Prostate gland (tissue), 2 donors: ENCODE results near the gene EEF1AKMT2. TPM values are rescaled to one million over a fixed set of nuclear protein-coding genes. Genes with fewer than 3 reads are reported as not detected.

ENCODE experiments used
- DNase-seq: peaks from one replicate; pipeline ENCODE4 v3.0.0-alpha.2; 2019; ENCODE audit warnings: low spot score
- H3K27ac ChIP-seq, 2 donors: fragments of 200-600 bp; sonication (generic); 2 replicates each; pipeline ENCODE4 v1.5.1; 2017 to 2019
- H3K27me3 ChIP-seq: fragments of 200-600 bp; sonication (generic); replicated peaks from 2 replicates; pipeline ENCODE4 v1.5.1; 2019; ENCODE audit not compliant: insufficient read depth
- H3K36me3 ChIP-seq, 2 donors: fragments of 200-600 bp; sonication (generic); 1 replicate in 1 of 2; 2 replicates in 1 of 2; pipeline versions ENCODE4 v1.5.1 to v1.8.1; 2017 to 2019
- H3K4me1 ChIP-seq: fragments of 200-600 bp; sonication (generic); replicated peaks from 2 replicates; pipeline ENCODE4 v1.5.1; 2019
- H3K4me3 ChIP-seq, 2 donors: fragments of 200-600 bp; sonication (generic); 2 replicates each; pipeline ENCODE4 v1.5.1; 2017 to 2019
- H3K9me3 ChIP-seq: fragments of 200-600 bp; sonication (generic); 2 replicates; pipeline ENCODE4 v1.5.1; 2017
- POLR2A ChIP-seq: fragments of 450-650 bp; IDR thresholded peaks from one replicate; pipeline ENCODE4 v1.6.1; 2016; ENCODE audit warnings: antibody characterized with exemption, mild to moderate bottlenecking
- POLR2AphosphoS5 ChIP-seq: sonication (generic); formaldehyde crosslinking; IDR thresholded peaks from one replicate; pipeline ENCODE4 v1.6.1; 2017; ENCODE audit warnings: antibody characterized with exemption
- WGBS: methylation state at CpG from one replicate; pipeline ENCODE4 v1.1.5; 2018; 5-methylcytosine and 5-hydroxymethylcytosine counted together
- intact Hi-C: fragments of 100-400 bp; cut with DNase I; formaldehyde crosslinking; loops from one replicate; pipeline ENCODE4 v1.14.2; 2022
- total RNA-seq, 2 donors: library from RNA; depleted of rRNA; stranded (reverse); fragments of >200 nt; gene quantifications; one replicate each; pipeline ENCODE4 v1.1.0, GENCODE V29; 2016
- TF ChIP-seq, protein P1 (sequence below), 4 experiments: fragments of 200-600 bp in 2 of 4; fragments of 450-650 bp in 2 of 4; sonication (generic) in 2 of 4; IDR thresholded peaks; 1 replicate in 3 of 4; 2 replicates in 1 of 4; pipeline ENCODE4 v1.5.1; 2016 to 2019; ENCODE audit warnings: antibody characterized with exemption in 4 of 4, mild to moderate bottlenecking in 2 of 4, moderate library complexity in 2 of 4

Gene EEF1AKMT2
- total RNA-seq, 2 donors from 2014 or later: 15.7 to 20.5 TPM

DNA sequence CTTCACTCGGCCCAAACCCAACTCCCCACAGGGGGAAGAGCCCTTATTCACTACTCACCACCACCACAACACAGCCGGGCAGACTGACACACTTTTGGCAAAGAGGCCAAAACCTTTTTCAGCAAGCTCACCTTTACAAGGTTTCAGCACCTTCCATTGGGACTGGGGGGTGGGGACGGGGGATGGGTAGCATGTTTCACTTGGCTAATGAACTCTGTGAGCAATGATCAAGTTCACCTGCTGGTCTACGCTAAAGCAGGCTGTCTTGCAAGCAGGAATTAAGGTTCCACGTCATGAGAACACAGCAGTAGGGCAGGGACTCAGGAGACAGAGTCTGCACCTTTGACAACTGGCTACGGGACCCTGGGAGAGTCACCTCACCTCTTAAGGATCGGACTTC lies 54.5 kb downstream of the EEF1AKMT2 start:
- Histone ChIP-seq H3K4me3 (no peak overlapping the region), H3K9me3 (no peaks in the 10 kb centered on the region), H3K27me3 (no peaks in the 10 kb centered on the region), H3K27ac (peak overlapping the region; percentile 26 to 47), H3K36me3 (no peaks in the 10 kb centered on the region), H3K4me1 (peaks cover 27% of the 10 kb centered on the region)
- no peak for DNase-seq
- intact Hi-C loops: loop anchor here (5.0 kb wide), 1 partner anchor 105 kb away; no protein-coding TSS in a partner anchor
- no peak for TF ChIP-seq POLR2A
- TF ChIP-seq, protein P1, sequence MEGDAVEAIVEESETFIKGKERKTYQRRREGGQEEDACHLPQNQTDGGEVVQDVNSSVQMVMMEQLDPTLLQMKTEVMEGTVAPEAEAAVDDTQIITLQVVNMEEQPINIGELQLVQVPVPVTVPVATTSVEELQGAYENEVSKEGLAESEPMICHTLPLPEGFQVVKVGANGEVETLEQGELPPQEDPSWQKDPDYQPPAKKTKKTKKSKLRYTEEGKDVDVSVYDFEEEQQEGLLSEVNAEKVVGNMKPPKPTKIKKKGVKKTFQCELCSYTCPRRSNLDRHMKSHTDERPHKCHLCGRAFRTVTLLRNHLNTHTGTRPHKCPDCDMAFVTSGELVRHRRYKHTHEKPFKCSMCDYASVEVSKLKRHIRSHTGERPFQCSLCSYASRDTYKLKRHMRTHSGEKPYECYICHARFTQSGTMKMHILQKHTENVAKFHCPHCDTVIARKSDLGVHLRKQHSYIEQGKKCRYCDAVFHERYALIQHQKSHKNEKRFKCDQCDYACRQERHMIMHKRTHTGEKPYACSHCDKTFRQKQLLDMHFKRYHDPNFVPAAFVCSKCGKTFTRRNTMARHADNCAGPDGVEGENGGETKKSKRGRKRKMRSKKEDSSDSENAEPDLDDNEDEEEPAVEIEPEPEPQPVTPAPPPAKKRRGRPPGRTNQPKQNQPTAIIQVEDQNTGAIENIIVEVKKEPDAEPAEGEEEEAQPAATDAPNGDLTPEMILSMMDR (IDR thresholded peaks at IDR 0.05): no peak
- no peak for TF ChIP-seq POLR2AphosphoS5
- whole genome bisulfite sequencing: 39% methylated on average over 7 of the region's 7 CpGs

DNA sequence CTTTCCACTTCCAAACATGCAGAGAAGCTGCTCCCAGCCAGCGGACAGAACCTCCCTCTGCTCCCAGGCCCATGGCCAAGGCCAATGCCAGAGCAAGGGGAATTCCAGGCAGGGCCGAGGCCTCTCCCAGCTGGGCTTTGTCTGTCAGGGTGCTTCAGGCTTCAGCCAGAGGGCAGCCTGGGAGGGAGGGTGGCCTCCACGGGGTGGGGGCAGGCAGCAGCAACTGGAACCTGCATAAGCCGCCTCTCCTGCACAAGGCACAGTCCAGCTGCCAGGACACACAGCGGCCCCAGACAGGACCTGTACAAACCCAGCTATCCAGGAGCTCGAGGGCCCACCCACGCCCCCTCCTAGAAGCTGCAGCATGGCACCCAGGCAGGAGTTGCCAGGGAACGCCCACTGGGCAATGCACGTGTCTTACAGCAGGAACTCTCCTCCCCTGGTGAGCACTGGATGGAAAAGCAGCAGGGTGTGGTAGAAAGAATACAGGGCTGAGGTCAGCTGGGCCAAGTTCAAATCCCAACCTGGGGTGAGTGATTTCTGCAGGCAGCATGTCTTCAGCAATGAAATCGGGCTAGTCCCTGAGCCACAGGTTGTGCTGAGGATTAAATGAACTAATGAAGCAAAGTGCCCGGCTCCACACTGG lies 55.1 kb downstream of the EEF1AKMT2 start:
- TF ChIP-seq POLR2AphosphoS5: peak; percentile 69
- TF ChIP-seq, protein P1 (IDR thresholded peaks at IDR 0.05): no peak
- Histone ChIP-seq H3K4me1 (peaks cover 21% of the 10 kb centered on the region), H3K27ac (peak overlapping the region; percentile 47 to 53), H3K27me3 (no peaks in the 10 kb centered on the region), H3K4me3 (no peak overlapping the region), H3K9me3 (no peaks in the 10 kb centered on the region), H3K36me3 (no peaks in the 10 kb centered on the region)
- 24% methylated on average over 11 of the region's 11 CpGs for WGBS
- DNase-seq: peak; percentile 60
- intact Hi-C loops: loop anchor here (5.0 kb wide), 1 partner anchor 104 kb away; no protein-coding TSS in a partner anchor

DNA sequence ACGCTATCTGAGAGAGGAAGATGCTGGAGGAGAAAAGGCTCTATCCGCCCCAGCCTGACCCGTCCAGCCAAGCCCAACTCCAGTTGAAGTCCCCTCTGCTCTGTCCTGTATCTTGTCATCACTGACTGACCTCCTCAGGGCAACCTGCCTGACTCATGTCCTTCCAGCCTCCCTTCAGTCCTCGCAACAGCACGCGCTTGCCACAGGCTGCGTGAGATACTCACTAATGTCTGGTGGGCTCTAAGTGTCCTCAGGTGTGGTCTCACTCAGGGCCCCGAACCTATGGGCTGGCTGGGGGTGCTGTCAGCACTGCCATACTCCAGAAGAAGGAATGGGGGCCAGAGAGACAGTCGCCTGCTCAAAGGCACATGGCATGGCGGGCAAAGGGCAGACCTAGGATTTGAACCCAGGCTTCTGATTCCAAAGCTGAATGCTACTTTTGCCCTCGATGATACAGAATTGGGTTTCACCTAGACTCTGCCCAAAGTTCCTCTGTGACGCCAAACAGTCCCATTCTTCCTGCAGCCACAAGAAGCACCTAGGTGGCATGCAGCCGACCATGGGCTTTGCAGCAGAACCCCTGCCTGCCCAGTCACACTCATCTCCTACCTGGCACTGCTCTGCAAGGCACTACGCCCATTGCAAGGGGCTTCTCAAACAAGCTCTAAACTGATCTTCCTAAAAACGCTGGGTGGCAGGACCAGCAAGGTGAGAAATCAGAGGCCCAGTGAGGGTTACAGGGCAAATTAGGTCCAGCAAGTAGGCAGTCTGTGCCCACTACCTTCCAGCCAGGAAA lies 56.0 kb downstream of the EEF1AKMT2 start:
- no peak for DNase-seq
- WGBS: 84% methylated on average over 15 of the region's 15 CpGs
- peaks cover 18% of the 10 kb centered on the region for H3K4me1 ChIP-seq

DNA sequence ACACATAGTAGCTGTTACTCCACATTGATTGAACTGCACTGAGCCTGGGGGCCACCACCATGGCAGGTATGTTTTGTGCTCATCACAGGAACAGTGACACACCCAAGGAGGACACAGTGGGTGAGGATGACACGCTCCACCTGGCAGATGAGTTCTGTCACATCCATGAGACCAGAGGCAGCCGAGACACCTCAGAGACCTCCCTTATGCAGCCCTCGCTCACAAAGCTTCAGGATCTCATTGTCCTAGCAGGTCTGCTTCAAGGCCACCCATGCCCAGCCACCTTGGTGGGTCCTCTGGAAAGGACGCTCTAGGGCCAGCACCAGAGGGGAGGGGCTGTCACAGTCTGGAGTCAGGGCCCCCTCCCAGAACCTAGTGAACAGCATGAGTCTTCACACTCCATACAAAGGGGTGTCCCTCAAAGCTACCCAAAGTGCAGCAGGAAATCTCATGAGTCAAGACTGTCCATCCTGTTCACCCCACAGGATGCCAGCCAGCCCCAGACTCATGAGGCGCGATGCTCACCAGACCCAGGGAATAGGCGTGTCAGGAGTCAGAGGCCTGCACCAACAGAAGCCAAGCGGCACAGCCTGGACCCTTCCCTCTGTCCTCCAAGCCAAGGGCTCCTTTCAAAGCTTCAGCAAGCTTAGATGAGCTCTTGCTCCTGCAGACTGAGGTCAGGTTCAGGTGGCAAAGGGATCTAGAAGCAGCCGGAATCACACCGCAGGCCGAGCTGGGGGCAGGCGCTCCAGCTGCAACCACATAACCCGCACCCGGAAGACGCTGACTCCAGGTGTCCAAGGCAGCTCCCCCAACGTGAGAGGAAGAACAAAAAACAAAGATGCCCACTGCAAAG lies 57.1 kb downstream of the EEF1AKMT2 start:
- intact Hi-C loops: loop anchor here (5.0 kb wide), 1 partner anchor 102 kb away; no protein-coding TSS in a partner anchor
- Histone ChIP-seq H3K4me3 (no peak overlapping the region), H3K36me3 (no peaks in the 10 kb centered on the region), H3K27me3 (no peaks in the 10 kb centered on the region), H3K27ac (no peak overlapping the region), H3K9me3 (no peaks in the 10 kb centered on the region), H3K4me1 (peaks cover 18% of the 10 kb centered on the region)
- WGBS: 88% methylated on average over 16 of the region's 16 CpGs
- no peak for DNase-seq
- TF ChIP-seq, protein P1 (IDR thresholded peaks at IDR 0.05): no peak
- TF ChIP-seq POLR2AphosphoS5 (no peak), POLR2A (no peak)

More for the DNA sequence above, 56.0 kb downstream of the EEF1AKMT2 start:
- no peaks in the 10 kb centered on the region for H3K9me3 ChIP-seq
- no peak for TF ChIP-seq POLR2AphosphoS5
- no peak overlapping the region for H3K4me3 ChIP-seq
- intact Hi-C loops: loop anchor here (5.0 kb wide), 1 partner anchor 103 kb away; no protein-coding TSS in a partner anchor
- H3K27me3 ChIP-seq: no peaks in the 10 kb centered on the region
- no peaks in the 10 kb centered on the region for H3K36me3 ChIP-seq
- peak overlapping the region; percentile 47 to 53 for H3K27ac ChIP-seq
